ENCODE data around the gene H2BK1. TPM values are rescaled to one million over a fixed set of nuclear protein-coding genes. Genes with fewer than 3 reads are reported as not detected.

The H2BK1 gene
- total and polyA plus RNA-seq, 2 of the 13 experiments (the other 11 are each of a cell fraction or from before 2014, with no cell fraction given) = not detected

DNA sequence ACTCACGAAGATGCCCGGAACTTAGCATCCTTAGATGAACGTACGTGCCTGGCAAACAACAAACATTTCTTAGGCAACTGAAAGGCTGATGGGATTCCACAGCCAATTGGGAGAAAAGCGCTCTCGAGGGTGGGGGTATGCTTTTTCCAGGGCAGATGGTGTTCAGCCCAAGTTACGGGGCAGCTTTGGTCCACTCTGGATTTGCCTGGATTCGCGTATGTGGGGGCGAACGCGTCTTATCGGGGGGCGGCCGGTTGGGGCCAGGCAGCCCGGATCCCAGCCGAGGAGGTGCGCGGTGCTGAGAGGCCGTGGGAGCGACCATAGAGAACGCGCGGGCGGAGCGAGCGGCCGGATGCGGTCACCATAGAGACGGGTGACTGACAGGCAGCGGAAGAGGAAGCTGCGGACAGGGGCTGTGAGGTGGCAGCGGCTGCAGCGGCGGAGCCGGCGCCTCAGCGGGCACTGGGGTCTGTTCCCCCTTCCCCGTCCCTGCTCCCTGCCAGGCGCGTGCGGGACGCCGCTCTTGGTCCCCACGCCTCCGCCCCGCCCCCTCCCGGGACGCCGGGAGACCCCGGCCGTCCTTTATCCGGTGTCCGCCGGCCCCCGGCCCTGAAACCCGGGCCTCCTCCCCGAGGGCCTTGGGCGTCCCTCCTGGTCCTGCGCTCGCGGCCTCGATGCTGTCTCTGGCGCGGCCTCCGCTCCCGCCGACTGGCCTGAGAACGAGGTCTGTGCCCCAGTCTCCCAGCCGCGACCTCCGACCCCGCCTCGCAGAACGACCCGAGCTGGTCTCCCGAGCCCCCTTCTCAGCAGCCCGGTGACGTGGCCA lies 22.0 kb upstream of the H2BK1 start, which contains the start of gene CHPF2 (continued):
- no peak for TF ChIP-seq KLF12 (CRISPR knock-in tag; IDR thresholded peaks at IDR 0.05; ENCODE audit: borderline replicate concordance)
- peak; percentile 36; the same call in 1 of the 2 replicates for TF ChIP-seq BRD4 (CRISPR knock-in tag; IDR thresholded peaks at IDR 0.05)
- TF ChIP-seq ZNF605 (CRISPR knock-in tag; IDR thresholded peaks at IDR 0.05) = no peak; the same call in 1 of the 2 replicates
- peak; percentile 89 for TF ChIP-seq SPEN (CRISPR knock-in tag; IDR thresholded peaks at IDR 0.05; ENCODE audit: low read depth)
- TF ChIP-seq MYNN (CRISPR knock-in tag; IDR thresholded peaks at IDR 0.05; ENCODE audit: low read depth) = no peak
- TF ChIP-seq CBFB (CRISPR knock-in tag; IDR thresholded peaks at IDR 0.05) = peak; percentile 82; the same call in 1 of the 2 replicates
- TF ChIP-seq ATRX (CRISPR knock-in tag; IDR thresholded peaks at IDR 0.05; ENCODE audit: borderline replicate concordance) = no peak
- 0 out of 2 replicates have a peak, but pooled peaks have one; percentile 38 for TF ChIP-seq ZSCAN9 (CRISPR knock-in tag; IDR thresholded peaks at IDR 0.05; ENCODE audit: borderline replicate concordance)
- TF ChIP-seq KDM1A (CRISPR knock-in tag; IDR thresholded peaks at IDR 0.05) = no peak
- TF ChIP-seq KDM5A (IDR thresholded peaks at IDR 0.05; ENCODE audit: borderline replicate concordance, low read length) = peak; percentile 58
- 0 out of 2 replicates have a peak, but pooled peaks have one; percentile 9 for TF ChIP-seq BCL6 (CRISPR knock-in tag; IDR thresholded peaks at IDR 0.05)
- no peak for TF ChIP-seq TCF7L2 (IDR thresholded peaks at IDR 0.05; ENCODE audit: low read depth, low read length)
- TF ChIP-seq, protein P1, sequence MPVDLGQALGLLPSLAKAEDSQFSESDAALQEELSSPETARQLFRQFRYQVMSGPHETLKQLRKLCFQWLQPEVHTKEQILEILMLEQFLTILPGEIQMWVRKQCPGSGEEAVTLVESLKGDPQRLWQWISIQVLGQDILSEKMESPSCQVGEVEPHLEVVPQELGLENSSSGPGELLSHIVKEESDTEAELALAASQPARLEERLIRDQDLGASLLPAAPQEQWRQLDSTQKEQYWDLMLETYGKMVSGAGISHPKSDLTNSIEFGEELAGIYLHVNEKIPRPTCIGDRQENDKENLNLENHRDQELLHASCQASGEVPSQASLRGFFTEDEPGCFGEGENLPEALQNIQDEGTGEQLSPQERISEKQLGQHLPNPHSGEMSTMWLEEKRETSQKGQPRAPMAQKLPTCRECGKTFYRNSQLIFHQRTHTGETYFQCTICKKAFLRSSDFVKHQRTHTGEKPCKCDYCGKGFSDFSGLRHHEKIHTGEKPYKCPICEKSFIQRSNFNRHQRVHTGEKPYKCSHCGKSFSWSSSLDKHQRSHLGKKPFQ (CRISPR knock-in tag; IDR thresholded peaks at IDR 0.05; ENCODE audit: insufficient replicate concordance) = no peak
- no peak for TF ChIP-seq NCOA2 (CRISPR knock-in tag; IDR thresholded peaks at IDR 0.05)
- TF ChIP-seq ZFP82 (CRISPR knock-in tag; IDR thresholded peaks at IDR 0.05; ENCODE audit: borderline replicate concordance) = no peak
- peak; percentile 49; the same call in 1 of the 2 replicates for TF ChIP-seq ZSCAN21 (CRISPR knock-in tag; IDR thresholded peaks at IDR 0.05; ENCODE audit: borderline replicate concordance)
- TF ChIP-seq KLF16 (CRISPR knock-in tag; IDR thresholded peaks at IDR 0.05) = no peak; a peak in 2 of 4 replicates
- TF ChIP-seq, protein P2, sequence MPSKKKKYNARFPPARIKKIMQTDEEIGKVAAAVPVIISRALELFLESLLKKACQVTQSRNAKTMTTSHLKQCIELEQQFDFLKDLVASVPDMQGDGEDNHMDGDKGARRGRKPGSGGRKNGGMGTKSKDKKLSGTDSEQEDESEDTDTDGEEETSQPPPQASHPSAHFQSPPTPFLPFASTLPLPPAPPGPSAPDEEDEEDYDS (CRISPR knock-in tag; IDR thresholded peaks at IDR 0.05) = no peak; the same call in 1 of the 2 replicates
- TF ChIP-seq YEATS2 (CRISPR knock-in tag; IDR thresholded peaks at IDR 0.05; ENCODE audit: borderline replicate concordance) = 0 out of 2 replicates have a peak, but pooled peaks have one; percentile 64
- TF ChIP-seq, protein P3, sequence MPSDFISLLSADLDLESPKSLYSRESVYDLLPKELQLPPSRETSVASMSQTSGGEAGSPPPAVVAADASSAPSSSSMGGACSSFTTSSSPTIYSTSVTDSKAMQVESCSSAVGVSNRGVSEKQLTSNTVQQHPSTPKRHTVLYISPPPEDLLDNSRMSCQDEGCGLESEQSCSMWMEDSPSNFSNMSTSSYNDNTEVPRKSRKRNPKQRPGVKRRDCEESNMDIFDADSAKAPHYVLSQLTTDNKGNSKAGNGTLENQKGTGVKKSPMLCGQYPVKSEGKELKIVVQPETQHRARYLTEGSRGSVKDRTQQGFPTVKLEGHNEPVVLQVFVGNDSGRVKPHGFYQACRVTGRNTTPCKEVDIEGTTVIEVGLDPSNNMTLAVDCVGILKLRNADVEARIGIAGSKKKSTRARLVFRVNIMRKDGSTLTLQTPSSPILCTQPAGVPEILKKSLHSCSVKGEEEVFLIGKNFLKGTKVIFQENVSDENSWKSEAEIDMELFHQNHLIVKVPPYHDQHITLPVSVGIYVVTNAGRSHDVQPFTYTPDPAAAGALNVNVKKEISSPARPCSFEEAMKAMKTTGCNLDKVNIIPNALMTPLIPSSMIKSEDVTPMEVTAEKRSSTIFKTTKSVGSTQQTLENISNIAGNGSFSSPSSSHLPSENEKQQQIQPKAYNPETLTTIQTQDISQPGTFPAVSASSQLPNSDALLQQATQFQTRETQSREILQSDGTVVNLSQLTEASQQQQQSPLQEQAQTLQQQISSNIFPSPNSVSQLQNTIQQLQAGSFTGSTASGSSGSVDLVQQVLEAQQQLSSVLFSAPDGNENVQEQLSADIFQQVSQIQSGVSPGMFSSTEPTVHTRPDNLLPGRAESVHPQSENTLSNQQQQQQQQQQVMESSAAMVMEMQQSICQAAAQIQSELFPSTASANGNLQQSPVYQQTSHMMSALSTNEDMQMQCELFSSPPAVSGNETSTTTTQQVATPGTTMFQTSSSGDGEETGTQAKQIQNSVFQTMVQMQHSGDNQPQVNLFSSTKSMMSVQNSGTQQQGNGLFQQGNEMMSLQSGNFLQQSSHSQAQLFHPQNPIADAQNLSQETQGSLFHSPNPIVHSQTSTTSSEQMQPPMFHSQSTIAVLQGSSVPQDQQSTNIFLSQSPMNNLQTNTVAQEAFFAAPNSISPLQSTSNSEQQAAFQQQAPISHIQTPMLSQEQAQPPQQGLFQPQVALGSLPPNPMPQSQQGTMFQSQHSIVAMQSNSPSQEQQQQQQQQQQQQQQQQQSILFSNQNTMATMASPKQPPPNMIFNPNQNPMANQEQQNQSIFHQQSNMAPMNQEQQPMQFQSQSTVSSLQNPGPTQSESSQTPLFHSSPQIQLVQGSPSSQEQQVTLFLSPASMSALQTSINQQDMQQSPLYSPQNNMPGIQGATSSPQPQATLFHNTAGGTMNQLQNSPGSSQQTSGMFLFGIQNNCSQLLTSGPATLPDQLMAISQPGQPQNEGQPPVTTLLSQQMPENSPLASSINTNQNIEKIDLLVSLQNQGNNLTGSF (CRISPR knock-in tag; IDR thresholded peaks at IDR 0.05) = no peak
- no peak for TF ChIP-seq TBX3 (IDR thresholded peaks at IDR 0.05; ENCODE audit: borderline replicate concordance)
- no peak; the same call in 1 of the 2 replicates for TF ChIP-seq ZNF205 (CRISPR knock-in tag; IDR thresholded peaks at IDR 0.05)
- no peak for TF ChIP-seq ZNF207 (IDR thresholded peaks at IDR 0.05; ENCODE audit: borderline replicate concordance)
- no peak for TF ChIP-seq MEF2D (CRISPR knock-in tag; IDR thresholded peaks at IDR 0.05)
